Large intestine (tissue), 3 donors: ENCODE results near the gene SHB. TPM values are rescaled to one million over a fixed set of nuclear protein-coding genes. Genes with fewer than 3 reads are reported as not detected.

Experiments used
- DNase-seq, 2 donors: peaks; one replicate each; pipeline versions ENCODE4 v3.0.0 to v3.0.0-alpha.2; 2013
- H3K27ac ChIP-seq: one replicate; pipeline ENCODE4 v1.5.1; 2013; ENCODE audit warnings: low read length
- H3K27me3 ChIP-seq: 2 replicates; pipeline ENCODE4 v1.6.1; 2013; ENCODE audit warnings: low read length; ENCODE audit not compliant: control insufficient read depth, insufficient read depth
- H3K36me3 ChIP-seq: 2 replicates; pipeline ENCODE4 v1.6.1; 2013; ENCODE audit warnings: low read length; ENCODE audit not compliant: control insufficient read depth, insufficient read depth
- H3K4me1 ChIP-seq: one replicate; pipeline ENCODE4 v1.6.1; 2013; ENCODE audit warnings: low read length; ENCODE audit not compliant: control insufficient read depth, insufficient read depth
- H3K4me3 ChIP-seq: one replicate; pipeline ENCODE4 v1.5.1; 2013; ENCODE audit warnings: low read length
- H3K9me3 ChIP-seq: one replicate; pipeline ENCODE4 v1.6.1; 2013; ENCODE audit warnings: mild to moderate bottlenecking, low read depth, low read length, moderate library complexity; ENCODE audit not compliant: control insufficient read depth
- WGBS: methylation state at CpG from one replicate; pipeline ENCODE4 v1.1.5; 2013; ENCODE audit warnings: low lambda C conversion rate; ENCODE audit not compliant: insufficient coverage; 5-methylcytosine and 5-hydroxymethylcytosine counted together
- polyA plus RNA-seq: library from polyadenylated mRNA; unstranded; fragments of 120-200 nt; gene quantifications from one replicate; pipeline ENCODE4 v1.2.1, GENCODE V29; 2013

SHB gene
- polyA plus RNA-seq, 1 donor: 17.8 TPM

GRCh38 chr9:38022203-38022895 is 46.7 kb downstream of the SHB start:
- Histone ChIP-seq H3K4me1 (peaks cover 82% of the 10 kb centered on the region), H3K4me3 (no peak overlapping the region), H3K27ac (no peak overlapping the region), H3K9me3 (no peaks in the 10 kb centered on the region), H3K36me3 (peaks cover 12% of the 10 kb centered on the region), H3K27me3 (no peaks in the 10 kb centered on the region)
- DNase-seq: no peak
- no CpG with 5 or more reads among the region's 17 CpGs for WGBS

GRCh38 chr9:38020151-38021076 is 48.6 kb downstream of the SHB start:
- H3K27me3 ChIP-seq: no peaks in the 10 kb centered on the region
- peak overlapping the region; percentile 67 for H3K27ac ChIP-seq
- DNase-seq: no peak
- H3K36me3 ChIP-seq: peaks cover 17% of the 10 kb centered on the region
- peaks cover 66% of the 10 kb centered on the region for H3K4me1 ChIP-seq
- H3K4me3 ChIP-seq: no peak overlapping the region
- no CpG with 5 or more reads among the region's 10 CpGs for WGBS
- H3K9me3 ChIP-seq: no peaks in the 10 kb centered on the region

GRCh38 chr9:38019731-38020130 is 49.3 kb downstream of the SHB start:
- DNase-seq: no peak
- H3K27me3 ChIP-seq: no peaks in the 10 kb centered on the region
- H3K27ac ChIP-seq: peak overlapping the region; percentile 67
- no peak overlapping the region for H3K4me3 ChIP-seq
- peaks cover 24% of the 10 kb centered on the region for H3K36me3 ChIP-seq
- no peaks in the 10 kb centered on the region for H3K9me3 ChIP-seq
- H3K4me1 ChIP-seq: peaks cover 59% of the 10 kb centered on the region
- no CpG with 5 or more reads among the region's 3 CpGs for WGBS

- peaks cover 52% of the 10 kb centered on the region for H3K4me1 ChIP-seq
- H3K27ac ChIP-seq: peak overlapping the region; percentile 67
- H3K27me3 ChIP-seq: no peaks in the 10 kb centered on the region
- no peaks in the 10 kb centered on the region for H3K9me3 ChIP-seq
- peak; percentile 33 to 77 for DNase-seq
- WGBS: no CpG with 5 or more reads among the region's 6 CpGs
- H3K4me3 ChIP-seq: no peak overlapping the region
- peaks cover 31% of the 10 kb centered on the region for H3K36me3 ChIP-seq
Observed at GRCh38 chr9:38018958-38019602, 49.9 kb downstream of the SHB start.

GRCh38 chr9:38018241-38018957 is 50.6 kb downstream of the SHB start:
- Histone ChIP-seq H3K9me3 (no peaks in the 10 kb centered on the region), H3K4me3 (no peak overlapping the region), H3K27ac (peak overlapping the region; percentile 67), H3K36me3 (peaks cover 37% of the 10 kb centered on the region), H3K27me3 (no peaks in the 10 kb centered on the region), H3K4me1 (peaks cover 46% of the 10 kb centered on the region)
- no peak for DNase-seq
- WGBS: no CpG with 5 or more reads among the region's 5 CpGs

GRCh38 chr9:38017885-38018186 is 51.2 kb downstream of the SHB start:
- no peak overlapping the region for H3K27ac ChIP-seq
- H3K4me1 ChIP-seq: peaks cover 40% of the 10 kb centered on the region
- WGBS: no CpG with 5 or more reads among the region's 2 CpGs
- no peak for DNase-seq
- peaks cover 40% of the 10 kb centered on the region for H3K36me3 ChIP-seq
- H3K9me3 ChIP-seq: no peaks in the 10 kb centered on the region
- H3K27me3 ChIP-seq: no peaks in the 10 kb centered on the region
- H3K4me3 ChIP-seq: no peak overlapping the region

- WGBS: no CpG with 5 or more reads among the region's 13 CpGs
- Histone ChIP-seq H3K36me3 (peaks cover 41% of the 10 kb centered on the region), H3K4me1 (peaks cover 37% of the 10 kb centered on the region), H3K27me3 (no peaks in the 10 kb centered on the region), H3K27ac (no peak overlapping the region), H3K4me3 (no peak overlapping the region), H3K9me3 (no peaks in the 10 kb centered on the region)
- no peak for DNase-seq
Observed at GRCh38 chr9:38017149-38017884, 51.7 kb downstream of the SHB start.

GRCh38 chr9:38016375-38017135 is 52.5 kb downstream of the SHB start:
- H3K27ac ChIP-seq: no peak overlapping the region
- peaks cover 37% of the 10 kb centered on the region for H3K4me1 ChIP-seq
- no peaks in the 10 kb centered on the region for H3K9me3 ChIP-seq
- DNase-seq: no peak
- peaks cover 45% of the 10 kb centered on the region for H3K36me3 ChIP-seq
- H3K27me3 ChIP-seq: no peaks in the 10 kb centered on the region
- WGBS: 54% methylated on average over 4 of the region's 12 CpGs
- no peak overlapping the region for H3K4me3 ChIP-seq

GRCh38 chr9:38015906-38016305 is 53.1 kb downstream of the SHB start:
- DNase-seq: no peak
- no peak overlapping the region for H3K27ac ChIP-seq
- peaks cover 51% of the 10 kb centered on the region for H3K36me3 ChIP-seq
- no peak overlapping the region for H3K4me3 ChIP-seq
- H3K27me3 ChIP-seq: no peaks in the 10 kb centered on the region
- H3K9me3 ChIP-seq: no peaks in the 10 kb centered on the region
- no CpG with 5 or more reads among the region's 7 CpGs for WGBS
- peaks cover 37% of the 10 kb centered on the region for H3K4me1 ChIP-seq
